LoVo (cell line): ENCODE data around the gene TTC7B.

Source experiments
- DNase-seq: peaks from one replicate; pipeline ENCODE4 v3.0.0-alpha.2; 2016; ENCODE audit warnings: low spot score

Gene TTC7B

DNA sequence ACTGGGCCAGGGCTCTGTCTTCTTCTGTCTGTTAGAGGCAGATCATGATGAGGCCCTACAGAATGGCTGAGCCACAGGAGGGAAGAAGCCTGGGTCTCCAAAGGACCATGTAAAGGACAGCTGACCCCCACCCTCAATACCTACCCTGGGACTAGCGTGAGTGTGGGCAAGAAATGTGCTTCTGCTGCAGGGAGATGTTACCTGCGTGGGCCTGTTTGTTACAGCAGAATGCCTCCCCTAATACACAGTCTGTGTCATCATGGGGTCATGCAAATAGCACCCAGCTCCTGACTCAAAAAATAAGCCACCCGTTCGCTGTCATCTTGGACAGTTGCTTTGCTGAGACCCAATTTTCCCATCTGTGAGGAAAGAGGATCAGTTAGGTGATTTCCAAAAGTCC is 328.8 kb downstream of the TTC7B start:
- DNase-seq: no peak

DNA sequence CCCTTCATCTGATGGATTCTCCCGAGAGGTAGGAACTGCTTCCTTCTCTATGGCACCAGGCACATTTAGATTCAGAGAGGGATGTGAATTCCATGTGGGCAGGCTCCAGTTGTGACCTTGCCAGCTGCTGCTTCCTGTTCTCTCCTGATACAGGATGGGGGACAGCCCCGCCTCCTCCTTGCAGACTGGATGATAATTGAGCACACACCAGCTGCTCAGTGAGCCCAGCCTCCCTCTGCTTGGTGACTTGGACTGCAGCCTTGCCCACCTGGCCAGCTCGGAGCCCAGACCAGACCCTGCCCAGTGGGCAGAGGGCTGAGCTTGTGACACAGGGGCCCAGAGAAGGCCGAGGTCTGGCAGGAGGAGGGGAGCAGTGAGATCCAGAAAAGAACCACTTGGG is 329.2 kb downstream of the TTC7B start:
- DNase-seq: no peak

DNA sequence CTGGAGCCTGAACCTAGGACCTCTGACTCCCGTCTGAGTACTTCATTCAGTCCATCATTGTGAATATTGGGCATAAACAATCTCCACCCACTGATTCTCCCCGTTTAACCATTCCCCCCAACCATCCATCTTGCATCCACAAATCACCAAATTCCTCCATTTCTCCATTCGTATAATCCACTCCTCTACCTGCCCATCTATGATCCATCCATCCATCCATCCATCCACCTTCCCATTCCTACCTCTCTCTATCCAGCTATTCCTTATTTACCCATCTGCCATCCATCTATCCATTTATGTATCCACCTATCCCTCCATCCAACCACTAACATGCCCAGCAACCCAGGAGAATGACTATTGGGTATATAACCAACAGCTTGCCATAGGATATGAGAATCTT is 331.9 kb downstream of the TTC7B start:
- no peak for DNase-seq

DNA sequence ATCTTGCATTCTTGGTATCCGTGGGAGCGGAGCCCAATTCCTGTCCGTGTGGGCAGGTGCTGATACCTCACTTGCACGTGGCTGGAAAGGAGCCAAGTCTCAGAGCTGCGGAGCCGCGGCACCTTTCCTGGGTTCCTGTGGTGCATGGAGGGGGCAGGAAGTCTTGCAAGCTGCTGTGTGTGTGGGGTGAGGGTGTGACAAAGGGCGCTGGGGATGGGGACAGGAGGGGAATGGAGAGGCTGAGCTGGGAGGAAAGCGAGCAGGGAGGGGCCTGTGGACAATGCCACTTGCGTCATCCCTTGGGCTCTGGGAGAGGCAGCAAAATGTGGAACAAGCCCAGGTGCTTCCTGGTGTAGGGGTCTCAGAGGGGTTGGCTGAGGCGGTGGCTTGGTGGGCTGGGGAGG is 332.7 kb downstream of the TTC7B start:
- no peak for DNase-seq

DNA sequence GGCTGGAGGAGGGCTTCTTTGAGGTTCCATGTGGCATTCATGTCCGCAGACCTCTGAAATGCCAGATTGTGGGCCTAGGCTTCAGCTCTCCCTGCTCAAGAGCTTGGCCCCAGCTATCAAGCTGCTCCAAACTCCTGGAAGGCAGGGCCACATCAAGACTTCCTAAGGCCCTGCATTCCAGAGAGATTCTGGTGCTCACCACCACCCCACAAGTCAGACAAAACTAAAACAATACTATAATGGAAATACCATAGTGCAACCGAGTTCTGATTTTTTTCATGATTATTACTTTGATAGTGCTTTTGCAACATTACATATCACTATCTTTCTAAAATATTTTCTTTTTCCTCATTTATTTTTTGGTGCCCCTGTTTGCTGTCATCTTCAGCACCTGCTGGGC is 333.1 kb downstream of the TTC7B start:
- no peak for DNase-seq

DNA sequence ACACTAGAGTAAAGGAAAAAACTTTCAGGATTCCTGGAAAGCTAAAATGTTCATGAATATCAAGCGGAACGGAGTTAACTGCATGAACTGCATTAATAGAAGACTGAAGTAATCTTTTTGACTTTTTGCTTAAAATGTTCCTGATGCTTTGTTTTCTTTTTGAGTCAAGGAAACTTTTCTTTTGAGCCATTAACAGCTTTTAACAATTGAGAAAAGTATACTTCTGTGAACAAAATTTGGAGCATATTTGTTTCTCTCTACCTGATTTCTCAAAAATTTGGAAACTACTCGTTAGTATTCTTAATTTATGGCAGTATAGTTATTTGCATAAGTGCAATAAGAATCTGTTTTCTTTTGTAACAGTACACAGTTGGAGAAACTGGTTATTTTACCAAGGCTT is 340.9 kb downstream of the TTC7B start:
- no peak for DNase-seq
